Liver (tissue), 9 donors: ENCODE data around the gene FBXO38. TPM values are rescaled to one million over a fixed set of nuclear protein-coding genes. Genes with fewer than 3 reads are reported as not detected.

ENCODE experiments used
- DNase-seq: peaks from one replicate; pipeline ENCODE4 v3.0.0-alpha.2; 2017; ENCODE audit warnings: low spot score
- H3K27ac ChIP-seq, 2 donors: one replicate each; pipeline ENCODE4 v1.7.0; 2013; ENCODE audit warnings: inconsistent platforms in 2 of 2, low read length in 2 of 2, control low read depth in 1 of 2, low read depth in 1 of 2, mild to moderate bottlenecking in 1 of 2
- H3K27me3 ChIP-seq, 4 donors: one replicate each; pipeline versions ENCODE4 v1.6.1 to v1.7.0; 2013; ENCODE audit warnings: low read length in 3 of 4, inconsistent platforms in 1 of 4, mild to moderate bottlenecking in 1 of 4, moderate library complexity in 1 of 4; ENCODE audit not compliant: control insufficient read depth in 4 of 4, insufficient read depth in 4 of 4
- H3K36me3 ChIP-seq, 4 donors: one replicate each; pipeline versions ENCODE4 v1.6.1 to v1.7.0; 2013; ENCODE audit warnings: low read length in 3 of 4, mild to moderate bottlenecking in 3 of 4, low read depth in 1 of 4, moderate library complexity in 1 of 4; ENCODE audit not compliant: control insufficient read depth in 4 of 4, insufficient read depth in 3 of 4
- H3K4me1 ChIP-seq, 4 donors: one replicate each; pipeline versions ENCODE4 v1.6.1 to v1.7.0; 2013; ENCODE audit warnings: low read length in 3 of 4, mild to moderate bottlenecking in 3 of 4, moderate library complexity in 1 of 4; ENCODE audit not compliant: control insufficient read depth in 4 of 4, insufficient read depth in 4 of 4
- H3K4me3 ChIP-seq, 3 donors: one replicate each; pipeline versions ENCODE4 v1.6.1 to v1.7.0; 2013; ENCODE audit warnings: low read length in 3 of 3, control low read depth in 1 of 3, low read depth in 1 of 3, mild to moderate bottlenecking in 1 of 3
- H3K9ac ChIP-seq, 2 donors: one replicate each; pipeline ENCODE4 v1.7.0; 2013; ENCODE audit warnings: low read length in 2 of 2, mild to moderate bottlenecking in 2 of 2, moderate library complexity in 2 of 2, control low read depth in 1 of 2, low read depth in 1 of 2
- H3K9me3 ChIP-seq, 4 donors: one replicate each; pipeline versions ENCODE4 v1.6.1 to v1.7.0; 2013; ENCODE audit warnings: low read length in 3 of 4; ENCODE audit not compliant: control insufficient read depth in 4 of 4
- EGR1 ChIP-seq, 2 donors: IDR thresholded peaks; 2 replicates each; pipeline ENCODE4 v1.6.1; 2016 to 2018; ENCODE audit warnings: antibody characterized with exemption in 2 of 2, low read depth in 2 of 2
- FOXA1 ChIP-seq: IDR thresholded peaks from 2 replicates; pipeline ENCODE4 v1.6.1; 2016; ENCODE audit warnings: antibody characterized with exemption
- FOXA2 ChIP-seq: IDR thresholded peaks from 2 replicates; pipeline ENCODE4 v1.6.1; 2016; ENCODE audit warnings: antibody characterized with exemption
- GABPA ChIP-seq, 2 donors: IDR thresholded peaks in 1 of 2; conservative IDR thresholded peaks in 1 of 2; 2 replicates each; pipeline ENCODE4 v1.6.1; 2016; ENCODE audit warnings: antibody characterized with exemption in 2 of 2, mild to moderate bottlenecking in 1 of 2, moderate library complexity in 1 of 2
- HNF4A ChIP-seq, 2 donors: conservative IDR thresholded peaks; 2 replicates each; pipeline ENCODE4 v1.6.1; 2016; ENCODE audit warnings: antibody characterized with exemption in 2 of 2, mild to moderate bottlenecking in 2 of 2
- HNF4G ChIP-seq: IDR thresholded peaks from 2 replicates; pipeline ENCODE4 v1.6.1; 2016; ENCODE audit warnings: antibody characterized with exemption
- JUND ChIP-seq, 2 donors: IDR thresholded peaks; 2 replicates each; pipeline ENCODE4 v1.6.1; 2016; ENCODE audit warnings: antibody characterized with exemption in 2 of 2
- NR2F2 ChIP-seq: IDR thresholded peaks from 2 replicates; pipeline ENCODE4 v1.6.1; 2016; ENCODE audit warnings: antibody characterized with exemption
- RAD21 ChIP-seq, 2 donors: IDR thresholded peaks; 2 replicates each; pipeline ENCODE4 v1.6.1; 2016; ENCODE audit warnings: antibody characterized with exemption in 2 of 2, mild to moderate bottlenecking in 2 of 2
- RXRA ChIP-seq, 2 donors: IDR thresholded peaks; 2 replicates each; pipeline ENCODE4 v1.6.1; 2017 to 2018; ENCODE audit warnings: antibody characterized with exemption in 2 of 2, mild to moderate bottlenecking in 1 of 2
- SP1 ChIP-seq: IDR thresholded peaks from 2 replicates; pipeline ENCODE4 v1.6.1; 2018; ENCODE audit warnings: antibody characterized with exemption, mild to moderate bottlenecking
- TAF1 ChIP-seq: conservative IDR thresholded peaks from 2 replicates; pipeline ENCODE4 v1.6.1; 2016; ENCODE audit warnings: antibody characterized with exemption, mild to moderate bottlenecking
- YY1 ChIP-seq: IDR thresholded peaks from 2 replicates; pipeline ENCODE4 v1.6.1; 2016; ENCODE audit warnings: antibody characterized with exemption, mild to moderate bottlenecking
- WGBS: extraction: QIAGEN DNeasy Blood & Tissue Kit; methylation state at CpG from one replicate; pipeline ENCODE4 v1.1.7; 2013; 5-methylcytosine and 5-hydroxymethylcytosine counted together
- polyA plus RNA-seq, 2 donors: library from polyadenylated mRNA; stranded (reverse) in 1 of 2; unstranded in 1 of 2; fragments of 200-250 nt in 1 of 2; fragments of >200 nt in 1 of 2; fragmentation: Nextera tagmentation in 1 of 2; extraction: Ambion mirVana in 1 of 2; gene quantifications; one replicate each; pipeline versions ENCODE4 v1.2.1 to v1.2.3, GENCODE V29; 2013 to 2015
- total RNA-seq, 2 donors: library from RNA; depleted of rRNA; stranded (reverse); fragments of >200 nt; gene quantifications; one replicate each; pipeline ENCODE4 v1.2.3, GENCODE V29; 2014
- TF ChIP-seq, protein P1 (sequence below): IDR thresholded peaks from 2 replicates; pipeline ENCODE4 v1.6.1; 2016; ENCODE audit warnings: antibody characterized with exemption
- TF ChIP-seq, protein P2 (sequence below): fragments of 150-350 bp; IDR thresholded peaks from 2 replicates; pipeline ENCODE4 v1.5.1; 2017; ENCODE audit warnings: improper control_type of control experiment, low read depth, low read length; ENCODE audit not compliant: missing input control
- TF ChIP-seq, protein P3 (sequence below): IDR thresholded peaks from 2 replicates; pipeline ENCODE4 v1.6.1; 2016; ENCODE audit warnings: antibody characterized with exemption, mild to moderate bottlenecking
- TF ChIP-seq, protein P4 (sequence below): IDR thresholded peaks from 2 replicates; pipeline ENCODE4 v1.6.1; 2016; ENCODE audit warnings: antibody characterized with exemption
- TF ChIP-seq, protein P5 (sequence below): IDR thresholded peaks from 2 replicates; pipeline ENCODE4 v1.6.1; 2016; ENCODE audit warnings: antibody characterized with exemption
- donor health status: healthy.
- donor health status: healthy.
- donor health status: healthy.
- donor health status: healthy.
- donor health status: healthy.

FBXO38 gene
- total and polyA plus RNA-seq, 4 donors = 8.2 to 40.9 (median 25.3) TPM

DNA sequence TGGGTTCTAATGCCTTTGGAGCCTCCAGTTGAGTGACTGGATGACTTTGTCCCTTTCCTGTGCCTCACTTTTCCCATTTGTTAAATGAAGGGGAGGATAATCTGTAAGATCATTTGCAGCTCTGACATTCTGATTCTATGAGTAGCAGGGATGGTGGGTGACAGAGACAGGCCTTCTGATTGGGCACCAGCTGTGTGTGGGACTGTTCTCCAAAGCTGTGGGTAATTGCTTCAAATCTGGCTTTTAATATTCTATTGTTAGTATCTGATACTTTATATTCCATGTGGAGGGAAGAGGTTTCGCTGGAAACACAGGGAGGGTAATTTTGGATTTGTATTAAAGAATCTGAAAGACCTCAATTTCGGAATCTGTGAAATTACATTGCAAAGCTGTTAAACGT, 102.7 kb downstream of the FBXO38 start:
- Histone ChIP-seq H3K27me3 (no peaks in the 10 kb centered on the region), H3K36me3 (no peaks in the 10 kb centered on the region), H3K4me1 (peaks cover 3 to 17% (median 9%) of the 10 kb centered on the region in 4 donors), H3K27ac (no peak overlapping the region), H3K9me3 (no peaks in the 10 kb centered on the region), H3K4me3 (no peak overlapping the region), H3K9ac (no peak overlapping the region)
- 91% methylated on average over 3 of the region's 3 CpGs for WGBS
- TF ChIP-seq RXRA (IDR thresholded peaks at IDR 0.05) (no peak), JUND (IDR thresholded peaks at IDR 0.05) (no peak), HNF4G (no peak), YY1 (no peak), FOXA1 (no peak), FOXA2 (no peak), SP1 (no peak), RAD21 (IDR thresholded peaks at IDR 0.05) (no peak), GABPA (IDR thresholded peaks at IDR 0.05 in 1 of 2, conservative IDR thresholded peaks at IDR 0.05 in 1 of 2) (no peak), HNF4A (conservative IDR thresholded peaks at IDR 0.05) (no peak), EGR1 (IDR thresholded peaks at IDR 0.05; ENCODE audit: low read depth in 2 of 2) (no peak), NR2F2 (no peak), TAF1 (no peak)
- TF ChIP-seq, protein P1, sequence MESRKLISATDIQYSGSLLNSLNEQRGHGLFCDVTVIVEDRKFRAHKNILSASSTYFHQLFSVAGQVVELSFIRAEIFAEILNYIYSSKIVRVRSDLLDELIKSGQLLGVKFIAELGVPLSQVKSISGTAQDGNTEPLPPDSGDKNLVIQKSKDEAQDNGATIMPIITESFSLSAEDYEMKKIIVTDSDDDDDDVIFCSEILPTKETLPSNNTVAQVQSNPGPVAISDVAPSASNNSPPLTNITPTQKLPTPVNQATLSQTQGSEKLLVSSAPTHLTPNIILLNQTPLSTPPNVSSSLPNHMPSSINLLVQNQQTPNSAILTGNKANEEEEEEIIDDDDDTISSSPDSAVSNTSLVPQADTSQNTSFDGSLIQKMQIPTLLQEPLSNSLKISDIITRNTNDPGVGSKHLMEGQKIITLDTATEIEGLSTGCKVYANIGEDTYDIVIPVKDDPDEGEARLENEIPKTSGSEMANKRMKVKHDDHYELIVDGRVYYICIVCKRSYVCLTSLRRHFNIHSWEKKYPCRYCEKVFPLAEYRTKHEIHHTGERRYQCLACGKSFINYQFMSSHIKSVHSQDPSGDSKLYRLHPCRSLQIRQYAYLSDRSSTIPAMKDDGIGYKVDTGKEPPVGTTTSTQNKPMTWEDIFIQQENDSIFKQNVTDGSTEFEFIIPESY = no peak
- TF ChIP-seq, protein P2, sequence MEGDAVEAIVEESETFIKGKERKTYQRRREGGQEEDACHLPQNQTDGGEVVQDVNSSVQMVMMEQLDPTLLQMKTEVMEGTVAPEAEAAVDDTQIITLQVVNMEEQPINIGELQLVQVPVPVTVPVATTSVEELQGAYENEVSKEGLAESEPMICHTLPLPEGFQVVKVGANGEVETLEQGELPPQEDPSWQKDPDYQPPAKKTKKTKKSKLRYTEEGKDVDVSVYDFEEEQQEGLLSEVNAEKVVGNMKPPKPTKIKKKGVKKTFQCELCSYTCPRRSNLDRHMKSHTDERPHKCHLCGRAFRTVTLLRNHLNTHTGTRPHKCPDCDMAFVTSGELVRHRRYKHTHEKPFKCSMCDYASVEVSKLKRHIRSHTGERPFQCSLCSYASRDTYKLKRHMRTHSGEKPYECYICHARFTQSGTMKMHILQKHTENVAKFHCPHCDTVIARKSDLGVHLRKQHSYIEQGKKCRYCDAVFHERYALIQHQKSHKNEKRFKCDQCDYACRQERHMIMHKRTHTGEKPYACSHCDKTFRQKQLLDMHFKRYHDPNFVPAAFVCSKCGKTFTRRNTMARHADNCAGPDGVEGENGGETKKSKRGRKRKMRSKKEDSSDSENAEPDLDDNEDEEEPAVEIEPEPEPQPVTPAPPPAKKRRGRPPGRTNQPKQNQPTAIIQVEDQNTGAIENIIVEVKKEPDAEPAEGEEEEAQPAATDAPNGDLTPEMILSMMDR = no peak
- TF ChIP-seq, protein P3, sequence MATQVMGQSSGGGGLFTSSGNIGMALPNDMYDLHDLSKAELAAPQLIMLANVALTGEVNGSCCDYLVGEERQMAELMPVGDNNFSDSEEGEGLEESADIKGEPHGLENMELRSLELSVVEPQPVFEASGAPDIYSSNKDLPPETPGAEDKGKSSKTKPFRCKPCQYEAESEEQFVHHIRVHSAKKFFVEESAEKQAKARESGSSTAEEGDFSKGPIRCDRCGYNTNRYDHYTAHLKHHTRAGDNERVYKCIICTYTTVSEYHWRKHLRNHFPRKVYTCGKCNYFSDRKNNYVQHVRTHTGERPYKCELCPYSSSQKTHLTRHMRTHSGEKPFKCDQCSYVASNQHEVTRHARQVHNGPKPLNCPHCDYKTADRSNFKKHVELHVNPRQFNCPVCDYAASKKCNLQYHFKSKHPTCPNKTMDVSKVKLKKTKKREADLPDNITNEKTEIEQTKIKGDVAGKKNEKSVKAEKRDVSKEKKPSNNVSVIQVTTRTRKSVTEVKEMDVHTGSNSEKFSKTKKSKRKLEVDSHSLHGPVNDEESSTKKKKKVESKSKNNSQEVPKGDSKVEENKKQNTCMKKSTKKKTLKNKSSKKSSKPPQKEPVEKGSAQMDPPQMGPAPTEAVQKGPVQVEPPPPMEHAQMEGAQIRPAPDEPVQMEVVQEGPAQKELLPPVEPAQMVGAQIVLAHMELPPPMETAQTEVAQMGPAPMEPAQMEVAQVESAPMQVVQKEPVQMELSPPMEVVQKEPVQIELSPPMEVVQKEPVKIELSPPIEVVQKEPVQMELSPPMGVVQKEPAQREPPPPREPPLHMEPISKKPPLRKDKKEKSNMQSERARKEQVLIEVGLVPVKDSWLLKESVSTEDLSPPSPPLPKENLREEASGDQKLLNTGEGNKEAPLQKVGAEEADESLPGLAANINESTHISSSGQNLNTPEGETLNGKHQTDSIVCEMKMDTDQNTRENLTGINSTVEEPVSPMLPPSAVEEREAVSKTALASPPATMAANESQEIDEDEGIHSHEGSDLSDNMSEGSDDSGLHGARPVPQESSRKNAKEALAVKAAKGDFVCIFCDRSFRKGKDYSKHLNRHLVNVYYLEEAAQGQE = no peak
- TF ChIP-seq, protein P4, sequence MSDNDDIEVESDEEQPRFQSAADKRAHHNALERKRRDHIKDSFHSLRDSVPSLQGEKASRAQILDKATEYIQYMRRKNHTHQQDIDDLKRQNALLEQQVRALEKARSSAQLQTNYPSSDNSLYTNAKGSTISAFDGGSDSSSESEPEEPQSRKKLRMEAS = no peak
- TF ChIP-seq, protein P5, sequence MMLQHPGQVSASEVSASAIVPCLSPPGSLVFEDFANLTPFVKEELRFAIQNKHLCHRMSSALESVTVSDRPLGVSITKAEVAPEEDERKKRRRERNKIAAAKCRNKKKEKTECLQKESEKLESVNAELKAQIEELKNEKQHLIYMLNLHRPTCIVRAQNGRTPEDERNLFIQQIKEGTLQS = no peak
- DNase-seq = no peak
